OCI-LY3 (cell line): ENCODE data around the gene LRRFIP2.

Experiments
- CTCF ChIP-seq: fragments of 200-600, 300-600 bp; sonication (generic); IDR thresholded peaks from 2 replicates; pipeline ENCODE4 v1.5.1; 2014; ENCODE audit warnings: antibody characterized with exemption, low read length, low read depth
- EZH2phosphoT487 ChIP-seq: fragments of 200-600 bp; shearing (Covaris generic); IDR thresholded peaks from 2 replicates; pipeline ENCODE4 v1.6.1; 2018; ENCODE audit warnings: antibody characterized with exemption, mixed run types, low read depth

DNA sequence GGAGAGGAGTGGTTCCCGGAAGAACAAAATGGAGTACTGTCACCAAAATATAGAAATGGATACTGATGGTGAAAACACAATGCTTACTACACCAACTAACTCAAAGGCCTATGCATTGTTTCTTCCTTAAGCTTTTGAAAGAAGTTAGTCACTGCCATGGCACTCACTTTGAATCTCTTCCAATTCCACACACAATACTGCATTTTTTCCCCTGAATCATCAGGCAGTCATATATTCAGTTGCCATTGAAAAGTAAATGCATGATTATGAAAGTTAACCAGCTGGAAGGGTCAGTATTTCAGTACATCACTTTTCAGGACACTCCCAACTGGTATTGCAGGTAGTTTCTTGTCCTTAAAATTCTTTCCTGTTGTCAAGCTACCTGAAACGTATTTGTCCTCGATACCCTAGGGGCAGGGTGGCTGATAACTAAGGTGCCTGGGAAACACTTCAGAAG is 9.0 kb upstream of the LRRFIP2 start:
- TF ChIP-seq CTCF: no peak
- no peak for TF ChIP-seq EZH2phosphoT487
